DOHH2 (cell line): ENCODE data around the gene MYO7B.

Source experiments
- H3F3A ChIP-seq: fragments of 200-600 bp; sonication (generic), shearing (Covaris generic); 2 replicates; pipeline ENCODE4 v1.6.0; 2016; ENCODE audit warnings: antibody characterized with exemption, mild to moderate bottlenecking; ENCODE audit not compliant: control insufficient read depth, insufficient read depth
- H3K27ac ChIP-seq: fragments of 200-600 bp; sonication (generic); 2 replicates; pipeline ENCODE4 v1.5.1; 2014; ENCODE audit warnings: low read depth, mild to moderate bottlenecking, low read length, moderate library complexity
- H3K27me3 ChIP-seq: fragments of 200-600 bp; sonication (generic); 2 replicates; pipeline ENCODE4 v1.6.1; 2014; ENCODE audit warnings: mild to moderate bottlenecking, low read length, mixed read lengths; ENCODE audit not compliant: control insufficient read depth
- H3K36me3 ChIP-seq: fragments of 200-600 bp; sonication (generic); 2 replicates; pipeline ENCODE4 v1.6.1; 2014; ENCODE audit warnings: mild to moderate bottlenecking, low read length, moderate library complexity, mixed read lengths; ENCODE audit not compliant: control insufficient read depth
- H3K4me1 ChIP-seq: fragments of 200-600 bp; sonication (generic); 2 replicates; pipeline ENCODE4 v1.6.1; 2014; ENCODE audit warnings: mild to moderate bottlenecking, low read length, mixed read lengths; ENCODE audit not compliant: control insufficient read depth
- H3K4me2 ChIP-seq: fragments of 200-600 bp; sonication (generic); 2 replicates; pipeline ENCODE4 v1.6.0; 2014; ENCODE audit warnings: mild to moderate bottlenecking, low read length, moderate library complexity
- H3K4me3 ChIP-seq: fragments of 200-600 bp; sonication (generic); 2 replicates; pipeline ENCODE4 v1.5.1; 2014; ENCODE audit warnings: mild to moderate bottlenecking, low read length, mixed read lengths
- H3K79me2 ChIP-seq: fragments of 200-600 bp; sonication (generic); 2 replicates; pipeline ENCODE4 v1.6.1; 2014; ENCODE audit warnings: mild to moderate bottlenecking, low read length, mixed read lengths; ENCODE audit not compliant: control insufficient read depth
- H3K9me2 ChIP-seq: fragments of 200-600 bp; sonication (generic); replicated peaks from 2 replicates; pipeline ENCODE4 v1.6.1; 2014; ENCODE audit warnings: mild to moderate bottlenecking, low read length, mixed read lengths; ENCODE audit not compliant: control insufficient read depth
- H3K9me3 ChIP-seq: fragments of 200-600 bp; sonication (generic); 2 replicates; pipeline ENCODE4 v1.6.1; 2014; ENCODE audit warnings: antibody characterized with exemption, low read length, mixed read lengths; ENCODE audit not compliant: control insufficient read depth, insufficient read depth
- H4K20me1 ChIP-seq: fragments of 200-600 bp; sonication (generic); 2 replicates; pipeline ENCODE4 v1.6.0; 2014; ENCODE audit warnings: low read depth, mild to moderate bottlenecking, antibody characterized with exemption, low read length, moderate library complexity; ENCODE audit not compliant: control insufficient read depth, insufficient read depth
- EZH2phosphoT487 ChIP-seq: fragments of 200-600 bp; sonication (generic); IDR thresholded peaks from 2 replicates; pipeline ENCODE4 v1.6.1; 2017; ENCODE audit warnings: borderline replicate concordance, mild to moderate bottlenecking, antibody characterized with exemption, low read length, moderate library complexity, mixed read lengths
- TF ChIP-seq, protein P1 (sequence below): fragments of 200-600 bp; sonication (generic); IDR thresholded peaks from one replicate; pipeline ENCODE4 v1.5.1; 2014; ENCODE audit warnings: antibody characterized with exemption, mild to moderate bottlenecking, low read depth, low read length; ENCODE audit not compliant: poor library complexity, severe bottlenecking

Gene MYO7B

DNA sequence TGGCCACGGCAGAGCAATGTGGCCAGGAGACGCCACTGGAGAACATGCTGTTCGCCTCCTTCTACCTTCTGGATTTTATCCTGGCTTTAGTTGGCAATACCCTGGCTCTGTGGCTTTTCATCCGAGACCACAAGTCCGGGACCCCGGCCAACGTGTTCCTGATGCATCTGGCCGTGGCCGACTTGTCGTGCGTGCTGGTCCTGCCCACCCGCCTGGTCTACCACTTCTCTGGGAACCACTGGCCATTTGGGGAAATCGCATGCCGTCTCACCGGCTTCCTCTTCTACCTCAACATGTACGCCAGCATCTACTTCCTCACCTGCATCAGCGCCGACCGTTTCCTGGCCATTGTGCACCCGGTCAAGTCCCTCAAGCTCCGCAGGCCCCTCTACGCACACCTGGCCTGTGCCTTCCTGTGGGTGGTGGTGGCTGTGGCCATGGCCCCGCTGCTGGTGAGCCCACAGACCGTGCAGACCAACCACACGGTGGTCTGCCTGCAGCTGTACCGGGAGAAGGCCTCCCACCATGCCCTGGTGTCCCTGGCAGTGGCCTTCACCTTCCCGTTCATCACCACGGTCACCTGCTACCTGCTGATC, 115.4 kb downstream of the MYO7B start:
- Histone ChIP-seq H4K20me1 (no peaks in the 10 kb centered on the region), H3K9me3 (no peaks in the 10 kb centered on the region), H3K4me1 (peaks cover 30% of the 10 kb centered on the region), H3K79me2 (no peaks in the 10 kb centered on the region), H3K36me3 (no peaks in the 10 kb centered on the region), H3K4me3 (no peak overlapping the region), H3K27me3 (no peaks in the 10 kb centered on the region), H3K4me2 (no peak overlapping the region), H3K9me2 (no peaks in the 10 kb centered on the region), H3K27ac (no peak overlapping the region), H3F3A (no peaks in the 10 kb centered on the region; the same call in 1 of the 2 replicates)
- TF ChIP-seq, protein P1, sequence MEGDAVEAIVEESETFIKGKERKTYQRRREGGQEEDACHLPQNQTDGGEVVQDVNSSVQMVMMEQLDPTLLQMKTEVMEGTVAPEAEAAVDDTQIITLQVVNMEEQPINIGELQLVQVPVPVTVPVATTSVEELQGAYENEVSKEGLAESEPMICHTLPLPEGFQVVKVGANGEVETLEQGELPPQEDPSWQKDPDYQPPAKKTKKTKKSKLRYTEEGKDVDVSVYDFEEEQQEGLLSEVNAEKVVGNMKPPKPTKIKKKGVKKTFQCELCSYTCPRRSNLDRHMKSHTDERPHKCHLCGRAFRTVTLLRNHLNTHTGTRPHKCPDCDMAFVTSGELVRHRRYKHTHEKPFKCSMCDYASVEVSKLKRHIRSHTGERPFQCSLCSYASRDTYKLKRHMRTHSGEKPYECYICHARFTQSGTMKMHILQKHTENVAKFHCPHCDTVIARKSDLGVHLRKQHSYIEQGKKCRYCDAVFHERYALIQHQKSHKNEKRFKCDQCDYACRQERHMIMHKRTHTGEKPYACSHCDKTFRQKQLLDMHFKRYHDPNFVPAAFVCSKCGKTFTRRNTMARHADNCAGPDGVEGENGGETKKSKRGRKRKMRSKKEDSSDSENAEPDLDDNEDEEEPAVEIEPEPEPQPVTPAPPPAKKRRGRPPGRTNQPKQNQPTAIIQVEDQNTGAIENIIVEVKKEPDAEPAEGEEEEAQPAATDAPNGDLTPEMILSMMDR = no peak
- TF ChIP-seq EZH2phosphoT487 = no peak

DNA sequence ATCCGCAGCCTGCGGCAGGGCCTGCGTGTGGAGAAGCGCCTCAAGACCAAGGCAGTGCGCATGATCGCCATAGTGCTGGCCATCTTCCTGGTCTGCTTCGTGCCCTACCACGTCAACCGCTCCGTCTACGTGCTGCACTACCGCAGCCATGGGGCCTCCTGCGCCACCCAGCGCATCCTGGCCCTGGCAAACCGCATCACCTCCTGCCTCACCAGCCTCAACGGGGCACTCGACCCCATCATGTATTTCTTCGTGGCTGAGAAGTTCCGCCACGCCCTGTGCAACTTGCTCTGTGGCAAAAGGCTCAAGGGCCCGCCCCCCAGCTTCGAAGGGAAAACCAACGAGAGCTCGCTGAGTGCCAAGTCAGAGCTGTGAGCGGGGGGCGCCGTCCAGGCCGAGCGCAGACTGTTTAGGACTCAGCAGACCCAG, 115.9 kb downstream of the MYO7B start:
- Histone ChIP-seq H3K9me2 (no peaks in the 10 kb centered on the region), H3K9me3 (no peaks in the 10 kb centered on the region), H4K20me1 (no peaks in the 10 kb centered on the region), H3F3A (no peaks in the 10 kb centered on the region; the same call in 1 of the 2 replicates), H3K4me2 (no peak overlapping the region), H3K36me3 (no peaks in the 10 kb centered on the region), H3K27me3 (no peaks in the 10 kb centered on the region), H3K4me1 (peaks cover 30% of the 10 kb centered on the region), H3K4me3 (no peak overlapping the region), H3K27ac (no peak overlapping the region), H3K79me2 (no peaks in the 10 kb centered on the region)
- TF ChIP-seq EZH2phosphoT487 = no peak
- TF ChIP-seq, protein P1 = no peak

DNA sequence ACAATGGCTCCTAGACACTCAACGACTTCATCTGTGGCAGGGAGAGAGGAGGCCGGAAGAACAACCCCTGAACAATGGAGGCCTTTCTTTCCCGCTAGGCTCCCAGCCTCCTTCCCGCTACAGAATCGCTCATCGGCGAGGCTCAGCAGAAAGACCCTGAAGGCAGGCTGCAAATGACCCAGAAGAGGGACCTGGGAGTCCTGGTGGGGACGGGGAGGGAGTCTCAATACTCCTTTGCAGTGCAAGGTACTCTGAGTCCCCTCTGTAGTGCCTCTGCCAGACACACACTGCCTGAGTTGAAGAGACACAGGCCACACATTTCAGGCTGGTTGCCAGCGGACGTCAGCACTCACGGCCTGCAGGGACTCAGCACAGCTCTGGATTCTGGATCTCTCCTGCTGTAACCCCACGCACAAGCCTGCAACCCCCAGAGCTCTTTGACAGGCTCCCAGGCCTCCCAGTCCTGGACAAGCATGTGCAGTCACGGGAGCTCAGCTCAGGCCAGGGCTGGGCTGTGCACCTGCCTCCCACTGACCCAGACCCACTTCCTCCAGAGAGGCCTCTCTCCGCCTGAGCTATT, 116.6 kb downstream of the MYO7B start:
- Histone ChIP-seq H3K36me3 (no peaks in the 10 kb centered on the region), H3K9me3 (no peaks in the 10 kb centered on the region), H3K9me2 (no peaks in the 10 kb centered on the region), H3K79me2 (no peaks in the 10 kb centered on the region), H3K4me3 (peak overlapping the region; percentile 25), H3K27ac (peak overlapping the region; percentile 11; the same call in 1 of the 2 replicates), H4K20me1 (no peaks in the 10 kb centered on the region), H3K4me2 (peak overlapping the region; percentile 59), H3K4me1 (peaks cover 30% of the 10 kb centered on the region), H3K27me3 (no peaks in the 10 kb centered on the region), H3F3A (no peaks in the 10 kb centered on the region; the same call in 1 of the 2 replicates)
- no peak for TF ChIP-seq EZH2phosphoT487
- TF ChIP-seq, protein P1 = no peak
